SU-DHL-6 (cell line): ENCODE measurements around the gene NKPD1.

Source experiments
- CTCF ChIP-seq: fragments of 200-600 bp; sonication (generic); IDR thresholded peaks from one replicate; pipeline ENCODE4 v1.5.1; 2017; ENCODE audit warnings: antibody characterized with exemption, mild to moderate bottlenecking, low read length, moderate library complexity; ENCODE audit not compliant: insufficient read depth, poor library complexity, severe bottlenecking
- EZH2phosphoT487 ChIP-seq: fragments of 200-600 bp; sonication (generic), shearing (Covaris generic); conservative IDR thresholded peaks from 2 replicates; pipeline ENCODE4 v1.6.1; 2018; ENCODE audit warnings: mild to moderate bottlenecking, antibody characterized with exemption, low read length, moderate library complexity, mixed read lengths

DNA sequence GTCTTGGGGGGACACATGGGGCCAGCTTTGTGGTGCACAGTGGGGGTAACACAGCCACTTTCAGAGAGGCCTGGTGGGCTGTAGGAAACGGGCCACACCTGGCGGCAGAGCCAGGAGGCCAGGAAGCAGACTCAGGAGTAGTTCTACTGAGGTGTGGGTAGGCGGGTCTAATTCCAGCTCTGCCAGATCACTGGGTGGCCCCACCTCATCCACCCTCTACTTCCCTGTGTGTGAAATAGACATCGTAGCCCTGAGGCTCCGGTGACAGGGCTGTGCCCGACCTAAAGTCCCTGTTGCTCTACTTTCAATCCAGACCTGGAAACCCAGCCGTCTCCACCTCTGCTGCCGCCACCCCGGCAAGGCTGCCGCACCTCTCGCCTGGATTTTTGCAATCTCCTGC lies 4.0 kb downstream of the NKPD1 start:
- TF ChIP-seq CTCF, result no peak
- no peak for TF ChIP-seq EZH2phosphoT487
